ENCODE data around the gene OR10X1.
A peak's percentile ranks its signal among the peaks of the same experiment; 100 is the strongest.

The OR10X1 gene, protein sequence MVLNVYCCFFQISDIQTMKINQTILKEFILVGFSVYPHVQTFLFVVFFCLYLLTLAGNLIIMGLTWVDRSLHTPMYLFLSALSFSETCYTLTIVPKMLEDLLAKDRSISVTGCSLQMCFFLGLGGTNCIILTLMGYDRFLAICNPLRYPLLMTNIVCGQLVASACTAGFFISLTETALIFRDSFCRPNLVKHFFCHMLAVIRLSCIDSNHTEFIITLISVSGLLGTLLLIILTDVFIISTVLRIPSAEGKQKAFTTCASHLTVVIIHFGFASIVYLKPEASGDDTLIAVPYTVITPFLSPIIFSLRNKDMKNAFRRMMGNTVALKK

DNA sequence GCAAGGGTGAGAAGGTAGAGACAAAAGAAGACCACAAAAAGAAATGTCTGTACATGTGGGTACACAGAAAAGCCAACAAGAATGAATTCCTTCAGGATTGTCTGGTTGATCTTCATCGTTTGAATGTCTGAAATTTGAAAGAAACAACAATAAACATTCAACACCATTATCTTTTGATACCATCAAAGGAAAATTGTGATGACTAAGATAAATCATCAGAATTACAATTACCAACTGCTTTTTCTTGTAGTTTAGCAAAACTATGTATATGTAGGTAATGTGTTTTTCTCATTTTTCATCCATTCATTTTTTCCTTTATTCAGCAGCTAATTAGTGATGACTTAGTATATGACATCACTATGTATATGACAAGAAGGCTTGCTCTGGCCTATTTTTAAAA is at the start of gene OR10X1:
OR10X1 (minus strand) TSS at position 167 of the 400 bp plus-strand sequence; CDS start at position 167, 0 bp downstream.
- no peak for DNase-seq (ENCODE audit: low read depth, low spot score)

DNA sequence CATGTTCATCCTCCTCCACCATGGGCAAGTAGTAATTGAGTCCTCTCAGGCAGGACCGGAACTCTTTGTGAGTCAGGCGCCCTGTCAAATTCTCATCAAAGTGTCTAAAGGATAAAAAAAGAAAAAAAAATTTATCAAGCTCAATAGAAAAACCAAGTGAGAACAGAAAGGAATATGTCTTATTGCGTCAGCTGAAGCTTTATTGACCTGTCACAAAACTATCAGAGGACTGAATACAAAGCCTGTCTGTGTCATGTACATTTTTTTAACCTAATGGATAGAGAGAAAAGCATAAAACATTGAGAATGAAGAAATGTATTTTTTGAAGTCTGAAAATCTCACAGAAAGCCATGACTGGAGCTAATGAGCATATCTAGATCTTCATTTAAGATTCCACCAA is 34.1 kb upstream of the OR10X1 start:
- no peak for DNase-seq (ENCODE audit: low read depth, low spot score)

DNA sequence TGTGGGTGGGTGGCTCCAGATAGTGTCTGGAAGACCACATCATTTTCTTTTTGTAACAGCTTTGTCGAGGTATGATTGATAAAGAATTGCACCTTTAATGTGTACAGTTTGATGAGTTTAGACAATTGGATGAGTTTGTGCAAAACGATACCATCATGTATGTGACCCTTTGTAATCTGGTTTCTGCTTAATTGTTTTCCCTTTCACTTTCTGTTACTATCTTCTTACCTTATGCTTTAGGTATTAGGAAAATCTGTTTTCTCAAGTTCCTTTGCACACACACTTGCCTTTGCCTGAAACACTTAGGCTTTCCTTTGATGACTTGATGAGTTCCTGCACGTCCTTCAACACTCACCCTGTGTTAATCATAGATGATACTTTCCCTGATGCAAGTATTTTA is 32.2 kb upstream of the OR10X1 start:
- no peak for DNase-seq (ENCODE audit: low read depth, low spot score)

DNA sequence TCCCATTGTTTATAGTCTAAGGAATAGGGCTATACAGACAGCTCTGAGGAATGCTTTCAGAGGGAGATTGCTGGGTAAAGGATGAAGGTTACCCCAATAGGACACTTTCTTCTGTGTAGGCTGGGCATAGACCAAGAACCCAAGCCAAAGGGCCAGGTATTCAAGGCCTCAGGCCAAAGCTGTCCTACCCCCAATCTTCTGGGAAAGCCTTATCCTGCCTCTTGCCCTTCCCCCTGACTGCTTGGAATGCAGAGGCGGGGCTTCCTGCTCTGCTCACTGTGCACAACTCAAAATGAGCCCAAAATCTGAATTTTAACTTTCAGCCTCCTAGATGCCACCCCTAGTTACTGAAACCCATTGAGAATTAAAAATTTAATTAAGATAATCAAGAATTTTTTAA is 27.6 kb upstream of the OR10X1 start:
- peak; percentile 20 for DNase-seq (ENCODE audit: low read depth, low spot score)

DNA sequence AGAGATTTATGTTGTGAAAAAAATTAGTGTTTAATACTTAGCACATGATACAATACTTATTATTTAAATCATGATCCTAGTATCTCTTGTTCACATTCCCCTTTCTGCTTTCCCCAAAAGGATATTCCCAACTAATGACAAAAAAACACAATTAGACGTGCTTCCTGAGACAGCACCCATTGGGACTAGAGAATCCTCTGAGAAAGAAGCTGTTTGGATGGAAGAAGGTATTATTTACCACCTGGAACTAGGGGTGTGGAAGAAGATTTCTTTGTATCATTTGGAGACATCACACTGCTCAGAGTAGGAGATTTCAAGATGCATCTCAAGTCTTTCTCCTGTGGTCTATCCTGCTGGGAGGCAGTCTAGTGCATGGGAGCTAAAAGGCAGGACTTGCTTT is 25.3 kb upstream of the OR10X1 start, which contains the start of gene OR10Z1:
OR10Z1 (plus strand) TSS at position 301 of the 400 bp plus-strand sequence. CDS start 1,171 bp downstream, outside the sequence.
- DNase-seq (ENCODE audit: low read depth, low spot score): no peak

DNA sequence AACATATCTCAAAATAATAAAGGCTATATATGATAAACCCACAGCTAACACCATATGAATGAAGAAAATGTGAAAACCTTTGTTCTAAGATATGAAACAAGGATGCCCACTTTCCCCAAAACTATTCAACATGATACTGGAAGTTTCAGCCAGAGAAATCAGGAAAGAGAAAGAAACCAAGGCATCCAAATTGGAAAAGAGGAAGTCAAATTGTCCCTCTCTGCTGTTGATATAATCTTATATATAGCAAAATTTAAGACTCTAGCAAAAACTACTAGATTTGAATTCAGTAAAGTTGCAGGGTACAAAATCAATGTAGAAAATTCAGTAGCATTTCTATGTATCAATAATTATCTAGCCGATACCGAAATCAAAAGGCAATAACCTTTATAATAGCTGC is 21.0 kb upstream of the OR10X1 start:
- no peak for DNase-seq (ENCODE audit: low read depth, low spot score)

DNA sequence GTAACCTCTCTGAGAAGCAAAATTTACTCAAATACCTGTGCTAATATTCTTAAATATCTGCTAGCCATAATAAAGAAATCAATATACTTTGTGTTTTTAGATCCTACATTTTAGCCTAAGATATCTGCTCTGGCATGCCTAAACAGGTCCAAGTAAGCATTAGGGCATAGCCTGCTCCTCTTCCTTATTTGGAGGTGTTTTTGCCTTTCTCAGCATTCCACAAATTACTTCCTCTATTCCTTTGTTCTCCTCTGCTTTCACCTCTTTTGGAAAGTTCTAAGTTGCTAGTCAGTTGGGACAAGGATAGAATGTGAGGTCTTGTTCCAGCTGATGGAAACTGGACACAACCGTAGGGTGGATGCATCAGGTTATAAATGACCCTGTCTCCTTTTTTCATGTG is 7.2 kb upstream of the OR10X1 start:
- DNase-seq (ENCODE audit: low read depth, low spot score): no peak

DNA sequence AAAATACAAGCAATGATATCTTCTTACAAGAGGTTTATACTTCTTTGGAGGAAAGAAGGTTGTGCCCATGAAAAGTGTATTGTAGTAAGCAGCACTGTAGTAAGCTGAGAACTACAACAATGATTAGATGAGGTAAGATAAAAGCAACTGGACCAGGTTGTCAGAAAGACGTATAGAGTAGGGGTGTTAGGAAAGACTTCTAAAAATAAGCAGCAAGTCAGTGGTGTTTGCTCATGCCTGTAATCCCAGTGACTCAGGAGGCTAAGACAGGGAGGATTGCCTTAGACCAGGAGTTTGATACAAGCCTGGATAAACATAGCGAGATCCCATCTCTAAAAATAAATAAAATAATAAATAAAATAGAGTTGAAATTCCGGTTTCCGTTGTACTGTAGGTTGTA is 4.3 kb upstream of the OR10X1 start:
- DNase-seq (ENCODE audit: low read depth, low spot score): no peak

DNA sequence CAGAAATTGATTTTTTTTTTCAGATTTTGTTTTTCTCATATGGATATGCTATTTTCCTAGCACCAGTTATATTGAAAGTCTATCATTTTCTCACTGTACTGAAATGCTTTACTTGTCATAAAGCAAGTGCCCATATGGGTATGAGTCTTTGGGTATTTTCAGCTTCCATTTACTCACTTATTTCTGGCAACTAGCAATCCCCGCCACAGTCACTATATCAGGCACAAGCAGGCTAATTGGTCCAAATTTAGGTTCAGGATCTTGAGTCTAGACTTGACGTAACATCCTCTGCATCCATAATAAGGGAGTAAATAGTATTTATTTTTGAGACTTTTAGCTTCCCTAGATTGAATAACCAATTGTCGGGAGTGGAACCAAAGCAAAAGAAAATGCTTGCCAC is 2.1 kb downstream of the OR10X1 start:
- DNase-seq (ENCODE audit: low read depth, low spot score): no peak

DNA sequence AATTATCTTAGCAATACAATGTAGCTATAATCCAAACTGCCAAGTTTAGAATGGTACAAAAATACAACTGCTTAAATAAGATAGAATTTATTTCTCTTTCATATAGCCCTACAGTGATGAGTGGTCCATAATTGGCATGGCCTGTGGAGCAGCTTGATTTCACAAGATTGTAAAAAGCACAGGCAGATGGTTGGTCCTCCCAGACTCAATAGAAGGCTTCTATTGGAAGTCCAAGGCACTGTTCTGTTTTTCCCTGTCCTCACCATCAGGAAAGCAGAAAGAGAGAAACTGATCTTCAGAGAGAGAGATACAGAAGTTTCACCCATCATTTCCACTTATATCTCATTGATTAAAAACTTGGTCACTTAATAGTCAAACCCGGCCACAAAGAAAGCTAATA is 7.5 kb downstream of the OR10X1 start:
- no peak for DNase-seq (ENCODE audit: low read depth, low spot score)

DNA sequence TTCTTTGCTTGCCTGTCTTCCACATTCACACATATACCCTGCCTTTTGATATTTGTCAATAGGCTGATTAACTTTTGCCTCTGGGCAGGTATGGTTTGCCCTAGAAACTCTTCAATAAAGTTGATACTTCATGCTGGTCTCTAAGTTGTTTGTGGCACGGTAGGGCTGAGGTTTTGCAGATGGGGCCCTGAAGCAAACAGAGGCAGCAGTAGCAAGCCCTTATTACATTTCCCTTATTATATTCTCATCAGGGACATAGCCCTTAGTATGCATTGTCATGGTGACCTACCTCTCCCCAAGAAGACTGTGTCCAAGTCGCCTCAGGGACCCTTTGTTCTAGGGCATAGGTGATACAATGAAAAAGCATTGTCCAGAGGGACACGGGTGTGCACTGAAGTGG is 9.2 kb downstream of the OR10X1 start, which contains the start of gene OR6P1:
OR6P1 (minus strand) TSS at position 101 of the 400 bp plus-strand sequence. CDS start 6,976 bp downstream, outside the sequence.
- DNase-seq (ENCODE audit: low read depth, low spot score): no peak

DNA sequence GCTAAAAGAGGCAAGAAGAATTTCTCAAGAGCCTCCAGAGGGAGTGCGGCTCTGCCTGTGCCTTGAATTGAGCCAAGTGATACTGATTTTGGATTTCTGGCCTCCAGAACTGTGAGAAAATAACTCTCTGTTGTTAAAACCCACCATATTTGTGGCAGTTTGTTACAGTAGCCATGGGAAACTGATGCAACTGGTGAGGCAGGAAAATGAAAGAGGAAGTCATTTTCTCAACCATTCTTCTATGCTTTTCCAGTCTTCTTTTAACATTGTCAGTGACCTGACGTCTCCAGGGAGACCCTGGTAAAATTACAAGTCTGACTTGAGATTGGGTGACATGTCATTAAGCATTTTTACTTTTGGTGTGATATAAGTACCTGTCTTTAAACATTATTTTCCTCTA is 15.1 kb downstream of the OR10X1 start:
- no peak for DNase-seq (ENCODE audit: low read depth, low spot score)

DNA sequence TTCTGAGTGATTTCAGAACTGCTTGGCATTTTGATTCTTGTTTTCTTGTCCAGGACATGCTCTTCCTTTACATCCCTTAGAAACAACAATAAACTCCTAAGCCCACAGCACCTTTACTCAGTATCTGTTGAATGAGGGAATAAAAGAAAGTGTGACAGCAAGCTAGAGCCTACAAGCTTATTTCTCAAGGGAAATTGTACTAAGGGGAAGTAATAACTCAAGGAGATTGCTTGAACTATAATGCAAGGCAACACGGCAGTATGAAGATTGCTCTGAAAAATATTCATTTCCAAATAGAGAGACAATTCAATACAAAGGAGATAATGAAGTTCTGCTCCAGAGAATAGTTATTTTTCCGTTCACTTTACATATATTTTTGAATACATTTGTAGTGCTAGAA is 15.8 kb downstream of the OR10X1 start:
- no peak for DNase-seq (ENCODE audit: low read depth, low spot score)

DNA sequence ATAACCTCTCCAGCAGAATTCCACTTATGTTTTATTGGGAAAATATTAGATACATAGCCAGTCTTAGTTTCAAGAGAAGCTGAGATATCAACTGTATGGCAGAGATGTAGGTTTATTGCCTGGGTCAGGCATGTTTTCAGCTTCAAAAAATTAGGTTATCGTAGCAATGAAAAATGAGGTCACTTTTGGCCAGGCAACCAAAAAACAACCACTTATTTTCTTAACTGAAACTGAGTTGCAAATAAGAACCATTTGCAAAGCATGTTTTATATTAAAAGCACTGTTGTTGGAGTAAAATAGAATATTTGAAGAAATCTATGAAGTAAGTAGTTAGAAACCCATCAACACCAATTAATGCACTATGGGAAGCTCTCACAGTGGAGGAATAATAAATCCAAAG is 20.0 kb downstream of the OR10X1 start:
- no peak for DNase-seq (ENCODE audit: low read depth, low spot score)

DNA sequence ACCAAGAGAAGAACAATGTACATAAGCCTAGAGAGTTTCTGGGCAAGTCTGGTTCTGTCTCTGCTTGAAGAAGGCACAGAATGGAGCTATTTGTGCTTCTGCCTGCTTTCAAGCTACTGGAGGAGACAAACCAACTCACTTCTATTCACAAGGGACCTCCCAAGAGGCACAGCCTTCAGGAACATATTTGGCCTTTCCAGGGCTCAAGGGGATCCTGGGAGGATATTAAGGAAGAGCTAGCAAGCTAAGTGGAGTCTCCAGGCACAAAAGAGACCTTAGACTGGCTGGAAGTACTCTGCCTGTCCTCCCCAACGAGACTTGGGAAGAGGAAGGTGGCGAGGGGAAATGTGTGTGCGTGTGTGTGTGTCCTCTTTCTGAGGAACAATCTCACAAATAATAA is 25.3 kb downstream of the OR10X1 start, which contains the start of gene OR6Y1:
OR6Y1 (minus strand) TSS at position 54 of the 400 bp plus-strand sequence. CDS start 6,300 bp downstream, outside the sequence.
- DNase-seq (ENCODE audit: low read depth, low spot score): no peak

DNA sequence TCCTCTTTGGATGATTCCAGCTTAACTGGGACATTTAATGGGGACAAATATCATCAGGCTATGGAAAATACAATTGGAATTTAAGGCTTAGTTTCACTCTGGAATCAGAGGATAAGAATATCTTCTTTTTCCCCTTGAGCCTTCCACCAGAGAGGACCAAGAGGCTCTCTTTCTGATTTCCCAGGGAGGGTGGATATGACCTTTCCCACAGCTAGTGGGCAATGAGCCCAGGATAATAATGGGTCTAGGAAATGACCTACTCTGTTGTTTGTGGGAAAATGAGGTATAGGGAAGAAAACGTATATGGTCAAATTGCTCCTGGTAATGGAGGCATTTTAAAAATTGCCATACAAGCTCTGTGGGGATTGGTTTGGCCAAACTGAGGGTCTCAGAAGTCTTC is 27.4 kb downstream of the OR10X1 start:
- no peak for DNase-seq (ENCODE audit: low read depth, low spot score)

DNA sequence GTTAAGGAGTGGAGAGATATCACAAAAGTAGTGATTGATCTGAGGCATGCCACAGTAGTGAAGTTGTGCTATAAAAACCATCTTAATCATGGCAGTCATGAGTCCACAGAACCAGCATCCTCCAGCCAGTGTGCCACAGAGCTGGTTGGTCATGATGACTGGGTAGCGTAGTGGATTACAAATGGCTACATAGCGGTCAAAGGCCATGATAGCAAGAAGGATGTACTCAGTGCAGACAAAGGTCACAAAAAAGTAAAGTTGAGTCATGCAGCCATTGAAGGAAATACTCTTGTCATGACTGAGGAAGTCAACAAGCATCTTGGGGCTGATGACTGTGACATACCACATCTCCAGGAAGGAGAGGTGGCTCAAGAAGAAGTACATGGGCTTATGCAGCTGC is 32.2 kb downstream of the OR10X1 start:
- no peak for DNase-seq (ENCODE audit: low read depth, low spot score)

DNA sequence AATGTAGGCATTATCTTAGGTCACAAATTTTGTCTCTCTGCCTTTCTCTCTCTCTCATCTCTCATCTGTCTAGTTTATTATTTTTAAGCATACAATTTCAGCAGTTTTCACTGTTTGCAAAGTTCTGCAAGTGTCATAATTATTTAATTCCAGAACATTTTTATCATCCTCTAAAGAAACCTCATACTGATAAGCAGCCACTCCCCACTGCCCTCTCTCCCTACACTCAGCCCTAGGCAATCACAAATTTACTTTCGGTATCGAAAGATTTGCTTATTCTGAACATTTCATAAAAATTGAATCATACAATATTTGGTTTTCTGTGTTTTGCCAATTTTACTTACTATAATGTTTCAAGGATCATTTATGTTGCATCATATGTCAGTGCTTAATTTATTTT is 42.1 kb downstream of the OR10X1 start:
- no peak for DNase-seq (ENCODE audit: low read depth, low spot score)

DNA sequence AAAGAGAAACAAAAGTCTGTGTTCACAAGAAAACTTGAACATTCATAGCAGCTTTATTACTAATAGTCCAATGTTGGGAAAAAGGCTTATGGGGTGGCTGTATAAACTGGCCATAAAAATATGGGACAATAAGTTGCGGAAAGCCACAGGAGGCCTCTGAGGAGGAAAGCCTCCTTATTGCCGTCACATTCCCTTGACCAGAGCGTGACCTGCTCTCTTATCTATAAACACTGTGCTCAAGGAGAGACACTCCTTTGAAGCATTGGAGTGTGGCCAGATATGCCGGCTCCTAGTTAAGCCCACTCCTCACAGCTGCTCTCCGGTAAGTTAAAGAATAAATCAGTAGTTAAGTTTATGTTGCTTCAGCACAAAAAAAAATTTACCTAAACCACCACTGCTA is 45.2 kb downstream of the OR10X1 start:
- no peak for DNase-seq (ENCODE audit: low read depth, low spot score)

Data from ELF-1 (cell line).